ACC112 (cell line): ENCODE measurements around the gene TRIM65.
"Not testable (repeated sequence)": the region's sequence is repeated elsewhere in the genome, so short reads cannot be mapped to it uniquely, and the experiment has no call there.

ENCODE experiments used
- H2AFZ ChIP-seq: fragments of 200-600 bp; sonication (generic); one replicate; pipeline ENCODE4 v1.6.0; 2017; ENCODE audit warnings: antibody characterized with exemption, low read length; ENCODE audit not compliant: unreplicated experiment
- H3K27ac ChIP-seq: fragments of 200-600 bp; sonication (generic); 2 replicates; pipeline ENCODE4 v1.5.1; 2014; ENCODE audit warnings: low read depth, mild to moderate bottlenecking, antibody characterized with exemption, low read length, moderate library complexity
- H3K27me3 ChIP-seq: fragments of 200-600 bp; sonication (generic); 2 replicates; pipeline ENCODE4 v1.6.1; 2014; ENCODE audit warnings: mild to moderate bottlenecking, antibody characterized with exemption, low read length, moderate library complexity, mixed read lengths; ENCODE audit not compliant: insufficient read depth
- H3K36me3 ChIP-seq: fragments of 200-600 bp; sonication (generic); 2 replicates; pipeline ENCODE4 v1.6.1; 2016; ENCODE audit warnings: mild to moderate bottlenecking, antibody characterized with exemption, low read length, moderate library complexity, mixed read lengths; ENCODE audit not compliant: insufficient read depth
- H3K4me1 ChIP-seq: fragments of 200-600 bp; sonication (generic); one replicate; pipeline ENCODE4 v1.6.1; 2016; ENCODE audit warnings: low read length, mixed read lengths; ENCODE audit not compliant: insufficient read depth, unreplicated experiment, control insufficient read depth
- H3K4me3 ChIP-seq: fragments of 200-600 bp; sonication (generic); 2 replicates; pipeline ENCODE4 v1.5.1; 2014; ENCODE audit warnings: mild to moderate bottlenecking, low read depth, low read length
- H3K79me2 ChIP-seq: fragments of 200-600 bp; sonication (generic); one replicate; pipeline ENCODE4 v1.6.0; 2016; ENCODE audit warnings: low read length; ENCODE audit not compliant: control insufficient read depth, unreplicated experiment, insufficient read depth

TRIM65 gene

DNA sequence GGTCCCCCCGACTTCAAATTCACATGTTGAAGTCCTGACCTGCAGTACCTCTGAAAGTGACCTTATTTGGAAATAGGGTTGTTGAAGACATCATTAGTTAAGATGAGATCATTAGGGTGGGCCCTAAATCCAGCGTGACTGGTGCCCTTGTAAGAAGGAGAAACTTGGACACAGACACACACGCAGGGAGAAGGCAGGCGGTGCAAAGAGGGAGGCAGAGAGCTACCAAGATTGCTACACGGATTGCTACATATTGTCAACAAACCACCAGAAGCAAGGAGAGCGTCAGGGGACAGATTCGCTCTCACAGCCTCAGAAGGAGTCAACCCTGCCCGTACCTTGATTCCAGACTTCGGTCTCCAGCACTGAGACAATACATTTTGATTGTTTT, 34.8 kb downstream of the TRIM65 start:
- Histone ChIP-seq H3K27me3 (no peaks in the 10 kb centered on the region), H3K4me1 (peaks cover 6% of the 10 kb centered on the region), H3K36me3 (no peaks in the 10 kb centered on the region), H2AFZ (no peak overlapping the region), H3K4me3 (no peak overlapping the region), H3K79me2 (no peaks in the 10 kb centered on the region), H3K27ac (no peak overlapping the region)

- not testable (repeated sequence) for H3K79me2 ChIP-seq
These were observed 37.4 kb downstream of the TRIM65 start for GRCh38 chr17:75859358-75859757.

GRCh38 chr17:75856062-75856756, 40.5 kb downstream of the TRIM65 start:
- Histone ChIP-seq H3K27me3 (no peaks in the 10 kb centered on the region), H2AFZ (peak overlapping the region; percentile 55), H3K27ac (peak overlapping the region; percentile 73), H3K36me3 (no peaks in the 10 kb centered on the region), H3K79me2 (peaks cover 10% of the 10 kb centered on the region), H3K4me3 (peak overlapping the region; percentile 85), H3K4me1 (peaks cover 24% of the 10 kb centered on the region)

More at GRCh38 chr17:75859358-75859757, 37.4 kb downstream of the TRIM65 start:
- H3K36me3 ChIP-seq, H3K4me3 ChIP-seq, H2AFZ ChIP-seq, H3K27ac ChIP-seq, H3K4me1 ChIP-seq, H3K27me3 ChIP-seq: not testable (repeated sequence)

DNA sequence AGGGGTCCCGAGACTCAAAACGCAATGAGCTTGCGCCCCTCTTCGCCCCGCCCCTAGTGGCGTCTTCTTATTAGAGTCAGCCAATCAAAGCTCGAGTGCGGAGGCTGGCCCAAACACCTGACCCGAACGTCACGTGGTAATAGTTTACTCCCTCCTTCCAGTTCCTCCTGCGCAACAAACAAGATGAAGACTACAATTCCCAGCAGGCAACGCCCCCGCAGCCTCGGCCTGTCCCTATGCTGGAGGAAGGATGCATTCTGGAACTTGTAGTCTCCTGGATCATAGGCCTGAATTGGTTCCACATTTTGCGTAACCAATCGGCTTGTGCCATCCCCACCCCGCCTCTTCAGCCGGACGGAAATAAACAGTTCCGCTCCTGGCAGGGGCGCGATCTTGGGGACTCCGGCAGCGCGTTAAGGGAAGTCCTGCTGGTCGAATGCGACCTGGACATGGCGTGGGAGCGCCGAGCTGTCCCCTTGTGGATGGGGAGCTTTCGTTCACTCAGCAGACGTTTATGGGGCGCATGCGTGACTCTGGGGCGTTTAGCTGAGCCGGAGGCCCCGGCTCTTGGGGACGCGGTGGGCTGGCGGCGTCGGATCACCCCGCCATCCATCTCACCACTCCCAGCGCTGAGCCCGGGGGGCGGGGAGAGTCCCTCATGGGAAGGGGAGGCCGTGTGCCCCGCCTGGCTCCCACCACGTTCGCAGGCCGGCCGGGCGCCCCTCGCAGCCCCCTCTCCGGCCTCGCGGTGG, 41.3 kb downstream of the TRIM65 start, which contains the start of gene WBP2:
Gene WBP2 (minus strand): TSS at position 26 of the 752 bp plus-strand sequence. CDS start 38 bp downstream, outside the sequence.
- Histone ChIP-seq H3K79me2 (peaks cover 10% of the 10 kb centered on the region), H3K27me3 (no peaks in the 10 kb centered on the region), H3K36me3 (no peaks in the 10 kb centered on the region), H3K4me1 (peaks cover 24% of the 10 kb centered on the region), H3K4me3 (peak within 1 kb of the TSS; percentile 85), H2AFZ (peak within 1 kb of the TSS; percentile 55), H3K27ac (peak within 1 kb of the TSS; percentile 95)

- Histone ChIP-seq H3K36me3 (no peaks in the 10 kb centered on the region), H3K27me3 (no peaks in the 10 kb centered on the region), H3K27ac (peak overlapping the region; percentile 95), H3K79me2 (peaks cover 10% of the 10 kb centered on the region), H3K4me3 (peak overlapping the region; percentile 85), H2AFZ (no peak overlapping the region), H3K4me1 (peaks cover 24% of the 10 kb centered on the region)
These were observed 41.9 kb downstream of the TRIM65 start for GRCh38 chr17:75854881-75855309.

- no peak overlapping the region for H2AFZ ChIP-seq
- peaks cover 24% of the 10 kb centered on the region for H3K4me1 ChIP-seq
- H3K36me3 ChIP-seq, result no peaks in the 10 kb centered on the region
- H3K27ac ChIP-seq, result peak overlapping the region; percentile 95
- peak overlapping the region; percentile 85 for H3K4me3 ChIP-seq
- H3K27me3 ChIP-seq, result no peaks in the 10 kb centered on the region
- H3K79me2 ChIP-seq, result peaks cover 10% of the 10 kb centered on the region
These were observed 42.5 kb downstream of the TRIM65 start for GRCh38 chr17:75854101-75854748.

DNA sequence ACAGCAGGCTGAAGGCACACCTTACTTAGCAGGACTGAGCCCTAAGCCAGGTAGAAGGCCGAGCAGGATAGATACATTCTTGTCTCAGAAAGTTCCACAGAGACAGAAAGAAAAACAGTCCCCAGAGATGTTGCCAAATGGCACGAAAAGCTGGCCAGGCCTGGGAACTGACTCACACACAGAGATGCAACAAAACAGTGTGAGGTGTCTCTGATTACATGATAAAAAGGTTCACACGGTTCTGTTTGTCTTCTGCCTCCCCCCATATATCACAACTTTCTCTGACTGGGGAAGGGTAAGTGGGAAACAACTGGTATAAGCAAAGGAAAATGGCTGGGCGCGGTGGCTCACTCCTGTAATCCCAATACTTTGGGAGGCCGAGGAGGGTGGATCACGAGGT, 43.3 kb downstream of the TRIM65 start:
- H3K79me2 ChIP-seq, result peaks cover 10% of the 10 kb centered on the region
- H3K27ac ChIP-seq, result peak overlapping the region; percentile 95
- H3K4me1 ChIP-seq, result peaks cover 24% of the 10 kb centered on the region
- no peaks in the 10 kb centered on the region for H3K36me3 ChIP-seq
- peak overlapping the region; percentile 20; the same call in 1 of the 2 replicates for H3K4me3 ChIP-seq
- no peaks in the 10 kb centered on the region for H3K27me3 ChIP-seq
- H2AFZ ChIP-seq, result no peak overlapping the region

DNA sequence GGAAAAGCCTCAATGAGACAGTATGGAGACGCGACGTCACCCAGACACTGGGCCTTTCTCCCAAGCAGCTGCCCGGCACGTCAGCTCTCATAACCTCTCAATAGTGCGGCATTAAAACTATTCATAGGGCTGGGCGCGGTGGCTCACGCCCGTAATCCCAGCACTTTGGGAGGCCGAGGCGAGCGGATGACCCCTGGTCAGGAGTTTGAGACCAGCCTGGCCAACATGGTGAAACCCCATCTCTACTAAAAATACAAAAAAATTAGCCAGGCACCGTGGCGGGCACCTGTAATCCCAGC, 45.1 kb downstream of the TRIM65 start:
- H3K79me2 ChIP-seq, result peaks cover 10% of the 10 kb centered on the region
- peaks cover 24% of the 10 kb centered on the region for H3K4me1 ChIP-seq
- not testable (repeated sequence) for H2AFZ ChIP-seq, H3K27ac ChIP-seq, H3K36me3 ChIP-seq, H3K4me3 ChIP-seq, H3K27me3 ChIP-seq

DNA sequence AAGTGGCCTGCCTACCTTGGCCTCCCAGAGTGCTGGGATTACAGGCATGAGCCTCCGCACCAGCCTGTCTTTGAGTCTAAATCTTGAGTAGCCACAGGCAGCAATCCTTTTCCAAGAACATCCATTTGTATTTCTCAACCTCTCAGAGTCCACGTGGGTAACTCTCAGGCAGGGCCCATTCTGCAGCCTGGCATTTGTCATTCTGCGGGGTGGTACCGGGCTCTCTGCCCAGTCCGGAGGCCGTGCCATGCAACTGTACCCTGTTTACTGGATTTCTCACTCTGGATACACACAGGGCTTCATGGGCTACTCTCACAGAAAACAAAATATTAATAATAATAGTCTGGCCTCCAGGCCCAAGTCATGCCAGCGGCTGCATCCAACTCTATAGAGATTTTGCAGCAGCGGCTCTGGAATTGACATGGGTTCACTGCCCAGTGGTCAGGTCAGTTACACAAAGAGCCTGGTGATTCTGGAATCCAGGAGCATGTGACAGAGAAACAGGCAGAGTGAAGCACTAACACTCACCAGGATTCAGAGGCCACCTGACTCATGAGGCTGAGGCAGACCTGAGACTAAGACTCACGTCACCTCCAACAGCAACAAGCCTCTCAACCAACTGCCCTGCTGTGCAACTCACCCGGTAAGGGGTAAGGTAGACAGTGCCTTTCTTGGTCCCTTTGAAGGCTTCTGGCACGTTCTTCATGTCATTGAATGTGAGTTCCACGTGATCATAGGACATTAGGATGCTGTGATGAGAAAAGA, 45.6 kb downstream of the TRIM65 start:
- no peak overlapping the region for H2AFZ ChIP-seq
- no peaks in the 10 kb centered on the region for H3K27me3 ChIP-seq
- peaks cover 19% of the 10 kb centered on the region for H3K4me1 ChIP-seq
- H3K79me2 ChIP-seq, result peaks cover 10% of the 10 kb centered on the region
- H3K4me3 ChIP-seq, result no peak overlapping the region
- no peaks in the 10 kb centered on the region; the same call in 1 of the 2 replicates for H3K36me3 ChIP-seq
- no peak overlapping the region for H3K27ac ChIP-seq

DNA sequence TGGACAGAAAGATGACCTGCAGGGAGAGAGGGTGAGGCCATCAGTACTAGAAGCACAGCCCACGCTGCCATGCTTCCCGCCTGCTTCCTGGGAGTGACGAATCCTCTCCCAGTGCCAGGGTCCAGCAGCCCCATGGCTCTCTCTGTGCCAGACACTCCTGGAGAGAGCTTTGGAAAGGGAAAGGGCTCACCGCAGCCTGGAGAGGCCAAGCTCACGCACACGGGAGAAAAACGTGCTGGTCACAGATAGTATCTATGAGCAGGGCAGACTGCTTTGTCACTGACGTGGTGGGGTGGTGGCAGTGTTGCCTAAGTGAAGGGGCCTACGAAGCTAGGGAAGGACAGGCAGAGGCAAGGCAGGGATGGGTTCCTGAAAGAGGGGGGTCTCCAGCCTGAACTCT, 47.0 kb downstream of the TRIM65 start:
- H3K4me1 ChIP-seq, result peaks cover 33% of the 10 kb centered on the region
- H3K27ac ChIP-seq, result no peak overlapping the region
- H3K36me3 ChIP-seq, result no peaks in the 10 kb centered on the region; the same call in 1 of the 2 replicates
- H3K27me3 ChIP-seq, result no peaks in the 10 kb centered on the region
- H3K4me3 ChIP-seq, result no peak overlapping the region
- H2AFZ ChIP-seq, result no peak overlapping the region
- H3K79me2 ChIP-seq, result peaks cover 9% of the 10 kb centered on the region
